NB4 (cell line): ENCODE results near the gene PTGES2.
A peak's percentile ranks its signal among the peaks of the same experiment; 100 is the strongest.

Experiments
- CTCF ChIP-seq: IDR thresholded peaks from one replicate; pipeline ENCODE4 v1.5.1; 2012; ENCODE audit warnings: low read depth, low read length
- POLR2A ChIP-seq: IDR thresholded peaks from 2 replicates; pipeline ENCODE4 v1.6.1; 2011; ENCODE audit warnings: mild to moderate bottlenecking; ENCODE audit not compliant: insufficient read length; ENCODE audit errors: extremely low read depth

GRCh38 chr9:128127568-128127989 is at the start of gene PTGES2:
- TF ChIP-seq CTCF: no peak
- TF ChIP-seq POLR2A: peak; percentile 29
